Neural cell (in vitro differentiated cells): Measurements from ENCODE around the gene GANAB. TPM values are rescaled to one million over a fixed set of nuclear protein-coding genes. Genes with fewer than 3 reads are reported as not detected.

Experiments used
- H2AFZ ChIP-seq: fragments of 200-600, 300-800 bp; sonication (generic), shearing (Covaris generic); 2 replicates; pipeline ENCODE4 v1.6.0; 2014; ENCODE audit warnings: low read depth, mild to moderate bottlenecking, antibody characterized with exemption, low read length, moderate library complexity
- H3F3A ChIP-seq: fragments of 200-600 bp; shearing (Covaris generic); 2 replicates; pipeline ENCODE4 v1.6.1; 2016; ENCODE audit warnings: mild to moderate bottlenecking, moderate library complexity, mixed read lengths, antibody characterized with exemption, low read length; ENCODE audit not compliant: insufficient read depth, poor library complexity, severe bottlenecking
- H3K27ac ChIP-seq: fragments of 200-600, 300-800 bp; sonication (generic), shearing (Covaris generic); 2 replicates; pipeline ENCODE4 v1.5.1; 2014; ENCODE audit warnings: mild to moderate bottlenecking, low read length, moderate library complexity
- H3K27me3 ChIP-seq: fragments of 300-800, 200-600 bp; sonication (generic), shearing (Covaris generic); 2 replicates; pipeline ENCODE4 v1.6.0; 2014; ENCODE audit warnings: mild to moderate bottlenecking, low read depth, low read length, moderate library complexity; ENCODE audit not compliant: insufficient read depth
- H3K36me3 ChIP-seq: fragments of 300-800, 200-600 bp; sonication (generic), shearing (Covaris generic); 2 replicates; pipeline ENCODE4 v1.5.1; 2014; ENCODE audit warnings: mild to moderate bottlenecking, antibody characterized with exemption, low read length, moderate library complexity; ENCODE audit not compliant: insufficient read depth
- H3K4me2 ChIP-seq: fragments of 300-800, 200-600 bp; sonication (generic), shearing (Covaris generic); 2 replicates; pipeline ENCODE4 v1.6.0; 2014; ENCODE audit warnings: mild to moderate bottlenecking, low read length
- H3K4me3 ChIP-seq: fragments of 300-800, 200-600 bp; sonication (generic), shearing (Covaris generic); 2 replicates; pipeline ENCODE4 v1.5.1; 2014; ENCODE audit warnings: mild to moderate bottlenecking, low read length, moderate library complexity
- H3K79me2 ChIP-seq: fragments of 200-600 bp; shearing (Covaris generic); replicated peaks from 2 replicates; pipeline ENCODE4 v1.6.0; 2014; ENCODE audit warnings: mild to moderate bottlenecking, low read length, moderate library complexity; ENCODE audit not compliant: insufficient read depth
- H3K9ac ChIP-seq: fragments of 300-800, 200-600 bp; sonication (generic), shearing (Covaris generic); 2 replicates; pipeline ENCODE4 v1.6.1; 2016; ENCODE audit warnings: mild to moderate bottlenecking, low read length, mixed read lengths
- H3K9me2 ChIP-seq: fragments of 200-600 bp; shearing (Covaris generic); 2 replicates; pipeline ENCODE4 v1.6.1; 2016; ENCODE audit warnings: mild to moderate bottlenecking, low read length, mixed read lengths; ENCODE audit not compliant: insufficient read depth
- H3K9me3 ChIP-seq: fragments of 200-600, 300-800 bp; sonication (generic), shearing (Covaris generic); 2 replicates; pipeline ENCODE4 v1.6.1; 2016; ENCODE audit warnings: mild to moderate bottlenecking, mixed run types, low read length, moderate library complexity, mixed read lengths
- H4K20me1 ChIP-seq: fragments of 200-600 bp; shearing (Covaris generic); 2 replicates; pipeline ENCODE4 v1.6.1; 2016; ENCODE audit warnings: mild to moderate bottlenecking, mixed run types; ENCODE audit not compliant: insufficient read depth
- CTCF ChIP-seq: fragments of 450-650 bp; IDR thresholded peaks from 2 replicates; pipeline ENCODE4 v1.5.1; 2014; ENCODE audit warnings: antibody characterized with exemption, mild to moderate bottlenecking, moderate library complexity; ENCODE audit not compliant: poor library complexity, severe bottlenecking
- EP300 ChIP-seq: fragments of 450-650 bp; conservative IDR thresholded peaks from 2 replicates; pipeline ENCODE4 v1.6.1; 2014; ENCODE audit warnings: antibody characterized with exemption, mild to moderate bottlenecking, moderate library complexity; ENCODE audit not compliant: poor library complexity, severe bottlenecking
- EZH2 ChIP-seq: fragments of 200-600, 300-800 bp; shearing (Covaris generic), sonication (generic); IDR thresholded peaks from 2 replicates; pipeline ENCODE4 v1.6.1; 2014; ENCODE audit warnings: antibody characterized with exemption, low read length, borderline replicate concordance, mild to moderate bottlenecking; ENCODE audit not compliant: insufficient read depth, poor library complexity, severe bottlenecking
- MXI1 ChIP-seq: fragments of 450-650 bp; conservative IDR thresholded peaks from 2 replicates; pipeline ENCODE4 v1.6.1; 2014; ENCODE audit warnings: antibody characterized with exemption, mild to moderate bottlenecking; ENCODE audit not compliant: poor library complexity, severe bottlenecking
- POLR2AphosphoS5 ChIP-seq: IDR thresholded peaks from 2 replicates; pipeline ENCODE4 v1.6.1; 2012
- RAD21 ChIP-seq: fragments of 450-650 bp; conservative IDR thresholded peaks from 2 replicates; pipeline ENCODE4 v1.6.1; 2014; ENCODE audit warnings: antibody characterized with exemption, mild to moderate bottlenecking, moderate library complexity
- REST ChIP-seq: IDR thresholded peaks from 2 replicates; pipeline ENCODE4 v1.6.1; 2012; ENCODE audit warnings: borderline replicate concordance
- SMC3 ChIP-seq: fragments of 450-650 bp; conservative IDR thresholded peaks from 2 replicates; pipeline ENCODE4 v1.6.1; 2014; ENCODE audit warnings: antibody characterized with exemption, mild to moderate bottlenecking, moderate library complexity; ENCODE audit not compliant: poor library complexity
- TAF1 ChIP-seq: IDR thresholded peaks from 2 replicates; pipeline ENCODE4 v1.6.1; 2012; ENCODE audit warnings: low read depth
- polyA plus RNA-seq: library from polyadenylated mRNA; depleted of rRNA; stranded (reverse); fragments of >200 nt; gene quantifications from 2 replicates; pipeline ENCODE4 v1.2.3, GENCODE V29; 2014

GANAB gene
- polyA plus RNA-seq, 1 donor from 2014 or later, result 62.7 TPM

- no peaks in the 10 kb centered on the region for H3F3A ChIP-seq
- H3K4me3 ChIP-seq, result no peak overlapping the region
- TF ChIP-seq REST (no peak), RAD21 (no peak), CTCF (no peak), EZH2 (no peak), EP300 (no peak), SMC3 (no peak), MXI1 (no peak), TAF1 (no peak), POLR2AphosphoS5 (no peak)
- H3K27me3 ChIP-seq, result no peaks in the 10 kb centered on the region
- H3K36me3 ChIP-seq, result no peaks in the 10 kb centered on the region
- no peaks in the 10 kb centered on the region for H3K9me2 ChIP-seq
- H3K79me2 ChIP-seq, result peaks cover 26% of the 10 kb centered on the region
- no peaks in the 10 kb centered on the region for H3K9me3 ChIP-seq
- no peak overlapping the region for H3K27ac ChIP-seq
- H3K9ac ChIP-seq, result no peak overlapping the region
- no peak overlapping the region for H2AFZ ChIP-seq
- H4K20me1 ChIP-seq, result no peaks in the 10 kb centered on the region
- H3K4me2 ChIP-seq, result no peak overlapping the region
Observed at GRCh38 chr11:62575837-62576236, 70.6 kb downstream of the GANAB start.

GRCh38 chr11:62575156-62575555 is 71.3 kb downstream of the GANAB start:
- Histone ChIP-seq H3K36me3 (no peaks in the 10 kb centered on the region), H3F3A (no peaks in the 10 kb centered on the region), H3K79me2 (peaks cover 29% of the 10 kb centered on the region), H3K27me3 (no peaks in the 10 kb centered on the region), H3K9ac (peak overlapping the region; percentile 75), H4K20me1 (no peaks in the 10 kb centered on the region), H3K9me3 (no peaks in the 10 kb centered on the region), H3K9me2 (no peaks in the 10 kb centered on the region), H3K27ac (no peak overlapping the region), H3K4me3 (peak overlapping the region; percentile 87), H2AFZ (no peak overlapping the region), H3K4me2 (no peak overlapping the region)
- TF ChIP-seq EZH2, result no peak
- TF ChIP-seq CTCF, result no peak
- TF ChIP-seq EP300, result no peak
- TF ChIP-seq TAF1, result no peak
- TF ChIP-seq REST, result no peak
- no peak for TF ChIP-seq SMC3
- TF ChIP-seq RAD21, result no peak
- TF ChIP-seq MXI1, result no peak
- no peak for TF ChIP-seq POLR2AphosphoS5
